Colon (tissue), 2 donors: Measurements from ENCODE around the gene AGFG2.

Source experiments
- FAIRE-seq: peaks from 2 replicates; lab custom pipeline; 2012; peaks lifted over from hg19 to GRCh38; lab: Jason Lieb, UNC
- donor health status: control.
- donor health status: control.

Gene AGFG2

GRCh38 chr7:100613412-100614175 is 74.6 kb downstream of the AGFG2 start:
- no peak for FAIRE-seq

- FAIRE-seq = no peak
Measured at GRCh38 chr7:100614308-100614861, 75.4 kb downstream of the AGFG2 start.
